Neuronal stem cell (in vitro differentiated cells): ENCODE results near the gene TNIK.

Experiments used
- DNase-seq: peaks from one replicate; pipeline ENCODE4 v3.0.0-alpha.2; 2013; ENCODE audit warnings: low spot score
- H2AFZ ChIP-seq: one replicate; pipeline ENCODE4 v1.6.1; 2013; ENCODE audit warnings: mild to moderate bottlenecking, low read length, inconsistent platforms
- H2AK5ac ChIP-seq: 2 replicates; pipeline ENCODE4 v1.6.1; 2013; ENCODE audit warnings: low read depth, mild to moderate bottlenecking, inconsistent platforms, low read length, moderate library complexity, mixed read lengths
- H2BK120ac ChIP-seq: 2 replicates; pipeline ENCODE4 v1.6.1; 2013; ENCODE audit warnings: low read depth, mild to moderate bottlenecking, inconsistent platforms, low read length, moderate library complexity, mixed read lengths
- H2BK12ac ChIP-seq: one replicate; pipeline ENCODE4 v1.6.1; 2013; ENCODE audit warnings: low read length, inconsistent platforms
- H2BK15ac ChIP-seq: 2 replicates; pipeline ENCODE4 v1.6.1; 2013; ENCODE audit warnings: mild to moderate bottlenecking, low read length, inconsistent platforms, mixed read lengths
- H2BK5ac ChIP-seq: one replicate; pipeline ENCODE4 v1.6.1; 2013; ENCODE audit warnings: inconsistent platforms, mild to moderate bottlenecking, low read length, moderate library complexity
- H3K14ac ChIP-seq: one replicate; pipeline ENCODE4 v1.6.1; 2013; ENCODE audit warnings: low read length, inconsistent platforms
- H3K18ac ChIP-seq: 2 replicates; pipeline ENCODE4 v1.6.1; 2013; ENCODE audit warnings: low read length, inconsistent platforms
- H3K23ac ChIP-seq: 2 replicates; pipeline ENCODE4 v1.6.1; 2013; ENCODE audit warnings: low read depth, mild to moderate bottlenecking, mixed read lengths, low read length, inconsistent platforms; ENCODE audit not compliant: poor library complexity
- H3K27ac ChIP-seq: replicated peaks from 3 replicates; pipeline ENCODE4 v1.5.1; 2013; ENCODE audit warnings: low read length, inconsistent platforms
- H3K27me3 ChIP-seq, 3 experiments: 2 replicates each; pipeline ENCODE4 v1.6.1; 2013; ENCODE audit warnings: low read length in 3 of 3, mild to moderate bottlenecking in 2 of 3, inconsistent platforms in 1 of 3, low read depth in 1 of 3, mixed read lengths in 1 of 3, moderate library complexity in 1 of 3; ENCODE audit not compliant: control insufficient read depth in 3 of 3, insufficient read depth in 3 of 3
- H3K36me3 ChIP-seq, 2 donors: replicated peaks in 1 of 2; 2 replicates each; pipeline ENCODE4 v1.6.1; 2013; ENCODE audit warnings: low read length in 2 of 2; ENCODE audit not compliant: control insufficient read depth in 2 of 2, insufficient read depth in 2 of 2
- H3K4ac ChIP-seq: 2 replicates; pipeline ENCODE4 v1.6.1; 2013; ENCODE audit warnings: inconsistent platforms, mild to moderate bottlenecking, low read length, moderate library complexity
- H3K4me1 ChIP-seq, 2 donors: 1 replicate in 1 of 2; 2 replicates in 1 of 2; pipeline ENCODE4 v1.6.1; 2013; ENCODE audit warnings: low read length in 2 of 2, low read depth in 1 of 2; ENCODE audit not compliant: control insufficient read depth in 2 of 2, insufficient read depth in 1 of 2
- H3K4me2 ChIP-seq: one replicate; pipeline ENCODE4 v1.6.1; 2013; ENCODE audit warnings: mild to moderate bottlenecking, low read length, inconsistent platforms; ENCODE audit not compliant: insufficient read depth, poor library complexity, severe bottlenecking
- H3K4me3 ChIP-seq, 2 donors: 2 replicates each; pipeline ENCODE4 v1.5.1; 2013; ENCODE audit warnings: low read length in 2 of 2, mild to moderate bottlenecking in 2 of 2, inconsistent platforms in 1 of 2, moderate library complexity in 1 of 2
- H3K79me1 ChIP-seq: one replicate; pipeline ENCODE4 v1.6.1; 2013; ENCODE audit warnings: low read depth, mild to moderate bottlenecking, inconsistent platforms, low read length, moderate library complexity
- H3K9ac ChIP-seq: one replicate; pipeline ENCODE4 v1.6.1; 2013; ENCODE audit warnings: mild to moderate bottlenecking, low read depth, low read length, inconsistent platforms; ENCODE audit not compliant: poor library complexity
- H3K9me3 ChIP-seq, 2 donors: replicated peaks in 1 of 2; 2 replicates each; pipeline versions ENCODE3 to v1.6.1; 2013; ENCODE audit warnings: low read length in 2 of 2, mild to moderate bottlenecking in 2 of 2, inconsistent platforms in 1 of 2, low read depth in 1 of 2, mixed read lengths in 1 of 2, moderate library complexity in 1 of 2; ENCODE audit not compliant: control insufficient read depth in 2 of 2, insufficient read depth in 1 of 2
- H4K8ac ChIP-seq: one replicate; pipeline ENCODE4 v1.6.1; 2013; ENCODE audit warnings: low read depth, mild to moderate bottlenecking, inconsistent platforms, low read length, moderate library complexity
- H4K91ac ChIP-seq: one replicate; pipeline ENCODE4 v1.6.1; 2013; ENCODE audit warnings: low read length, low read depth, mild to moderate bottlenecking, inconsistent platforms; ENCODE audit not compliant: poor library complexity
- WGBS, 2 donors: extraction: QIAGEN DNeasy Blood & Tissue Kit; methylation state at CpG; one replicate each; pipeline ENCODE4 v1.1.7; 2013; ENCODE audit warnings: missing lambda C conversion rate in 2 of 2, mixed read lengths in 1 of 2; ENCODE audit not compliant: insufficient read length in 2 of 2, insufficient replicate concordance in 1 of 2; ENCODE audit errors: extremely low coverage in 2 of 2; 5-methylcytosine and 5-hydroxymethylcytosine counted together

TNIK gene

DNA sequence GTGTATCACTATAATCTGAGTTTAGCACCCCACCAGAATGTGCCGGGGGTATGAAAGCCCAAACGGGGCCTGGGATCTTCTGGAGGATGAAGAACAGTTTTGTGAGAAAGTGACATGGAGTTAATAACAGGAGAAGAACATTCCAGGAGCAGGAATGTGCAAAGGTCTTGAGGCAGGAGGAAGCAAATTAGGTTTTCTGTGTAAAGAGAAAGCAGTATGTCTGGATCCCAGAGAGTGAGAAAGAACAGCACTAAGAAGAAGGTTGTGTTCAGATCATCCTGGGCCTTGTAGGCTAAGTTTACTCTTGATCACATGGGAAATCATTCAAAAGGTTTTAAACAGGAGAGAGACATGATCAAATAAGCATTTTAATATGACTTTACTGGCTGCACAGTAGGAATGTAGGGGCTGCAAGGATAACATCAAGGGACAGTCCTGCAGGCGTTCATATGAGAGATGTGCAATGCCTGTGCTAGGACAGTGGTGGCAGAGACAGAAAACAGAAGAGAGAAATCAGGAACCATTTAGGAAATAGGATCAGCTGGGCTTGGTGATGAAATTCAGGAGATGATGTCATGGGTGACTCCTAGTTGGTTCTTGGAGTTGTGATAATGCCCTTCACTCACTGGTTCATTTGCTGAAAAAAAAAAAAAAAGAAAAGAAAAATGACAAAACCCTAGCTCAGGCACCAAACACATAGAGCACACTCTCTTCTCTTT, 113.5 kb downstream of the TNIK start:
- Histone ChIP-seq H3K23ac (no peak overlapping the region), H3K27me3 (no peaks in the 10 kb centered on the region), H4K91ac (no peak overlapping the region), H3K4ac (no peak overlapping the region), H2BK15ac (no peak overlapping the region), H3K9me3 (peaks cover 0 to 15% of the 10 kb centered on the region in 2 donors), H3K79me1 (no peaks in the 10 kb centered on the region), H4K8ac (no peak overlapping the region), H2BK120ac (no peak overlapping the region), H3K18ac (no peak overlapping the region), H2BK5ac (no peak overlapping the region), H3K36me3 (no peaks in the 10 kb centered on the region), H3K27ac (no peak overlapping the region), H3K4me1 (peaks cover 1 to 16% of the 10 kb centered on the region in 2 donors), H2BK12ac (no peak overlapping the region), H3K4me3 (no peak overlapping the region), H2AFZ (no peak overlapping the region), H3K14ac (no peak overlapping the region), H3K9ac (no peak overlapping the region), H3K4me2 (no peak overlapping the region), H2AK5ac (no peak overlapping the region)
- DNase-seq = no peak
- no CpG with 5 or more reads among the region's 3 CpGs for WGBS, 2 donors

DNA sequence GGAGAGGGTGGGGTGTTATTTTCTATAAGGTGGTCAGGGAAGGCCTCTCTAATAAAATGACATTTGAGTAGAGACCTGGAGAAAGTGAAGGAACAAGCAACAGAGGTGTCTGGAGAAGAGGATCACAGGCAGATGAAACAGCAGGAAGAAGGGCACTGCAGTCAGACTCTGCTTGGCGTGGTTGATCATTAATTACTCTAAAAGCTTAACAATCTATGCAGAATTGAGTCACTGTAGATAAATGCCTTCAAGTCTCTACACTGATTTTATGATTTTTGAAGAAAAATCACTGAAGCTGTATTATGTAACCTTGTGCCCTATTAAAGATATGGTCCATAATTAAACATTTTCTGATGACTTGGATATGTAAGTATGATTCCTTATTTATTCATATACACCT, 114.2 kb downstream of the TNIK start:
- Histone ChIP-seq H3K27ac (no peak overlapping the region), H3K4me2 (no peak overlapping the region), H3K14ac (no peak overlapping the region), H2BK120ac (no peak overlapping the region), H3K27me3 (no peaks in the 10 kb centered on the region), H3K18ac (no peak overlapping the region), H2AK5ac (no peak overlapping the region), H4K91ac (no peak overlapping the region), H3K23ac (no peak overlapping the region), H2AFZ (no peak overlapping the region), H2BK15ac (no peak overlapping the region), H3K79me1 (no peaks in the 10 kb centered on the region), H3K4ac (no peak overlapping the region), H2BK5ac (no peak overlapping the region), H3K4me1 (peaks cover 1 to 16% of the 10 kb centered on the region in 2 donors), H2BK12ac (no peak overlapping the region), H3K9ac (no peak overlapping the region), H3K9me3 (peaks cover 0 to 15% of the 10 kb centered on the region in 2 donors), H3K36me3 (no peaks in the 10 kb centered on the region), H3K4me3 (no peak overlapping the region), H4K8ac (no peak overlapping the region)
- WGBS, 2 donors = no CpG with 5 or more reads among the region's 1 CpG
- no peak for DNase-seq

DNA sequence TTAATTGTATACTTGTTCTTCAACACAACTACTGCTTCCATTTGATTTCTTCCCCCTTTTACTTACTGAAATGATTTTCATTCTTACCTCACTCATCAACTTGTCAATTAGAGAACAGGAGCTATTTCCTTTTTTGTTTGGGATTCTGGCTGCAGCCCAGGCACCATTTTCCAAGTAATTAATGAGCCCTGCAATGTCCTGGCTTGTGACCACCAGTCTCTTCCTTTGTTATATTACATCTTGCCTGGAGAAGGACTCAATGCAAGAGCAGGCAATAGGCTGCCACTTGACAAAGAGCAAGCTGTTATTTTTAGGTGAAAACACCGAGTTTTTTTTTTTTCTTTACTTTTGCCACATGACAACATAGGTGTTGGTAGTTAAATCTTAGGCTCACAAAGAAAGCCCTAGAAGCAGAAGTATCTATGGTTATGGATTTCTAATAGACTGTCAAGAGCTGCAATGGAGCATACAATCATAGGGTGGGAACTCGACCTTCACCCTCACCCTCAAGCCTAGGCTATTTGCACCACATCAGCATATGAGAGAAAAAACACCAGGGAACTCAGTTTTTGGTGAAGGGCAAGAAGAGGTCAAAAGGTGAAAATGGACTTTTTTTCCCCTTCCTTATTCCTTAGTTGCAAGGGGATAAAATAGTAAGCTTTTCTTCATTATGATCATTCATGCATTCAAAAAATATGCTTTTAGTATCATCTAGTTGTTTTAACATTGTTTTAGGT, 114.9 kb downstream of the TNIK start:
- H3K4me1 ChIP-seq = peaks cover 1 to 16% of the 10 kb centered on the region in 2 donors
- H3K9me3 ChIP-seq = peaks cover 0 to 15% of the 10 kb centered on the region in 2 donors
- H3K27ac ChIP-seq = no peak overlapping the region
- no peak overlapping the region for H2AFZ ChIP-seq
- no peaks in the 10 kb centered on the region for H3K27me3 ChIP-seq
- no peak overlapping the region for H3K4me2 ChIP-seq
- no peak overlapping the region for H4K8ac ChIP-seq
- no peak overlapping the region for H3K4ac ChIP-seq
- no peak overlapping the region for H4K91ac ChIP-seq
- H3K4me3 ChIP-seq = no peak overlapping the region
- no peak overlapping the region for H2AK5ac ChIP-seq
- H2BK12ac ChIP-seq = no peak overlapping the region
- H2BK5ac ChIP-seq = no peak overlapping the region
- no peak overlapping the region for H3K23ac ChIP-seq
- H3K18ac ChIP-seq = no peak overlapping the region
- no peaks in the 10 kb centered on the region for H3K79me1 ChIP-seq
- no peak for DNase-seq
- no peaks in the 10 kb centered on the region for H3K36me3 ChIP-seq
- H3K14ac ChIP-seq = no peak overlapping the region
- no peak overlapping the region for H2BK15ac ChIP-seq
- no CpG with 5 or more reads among the region's 2 CpGs for WGBS, 2 donors
- H3K9ac ChIP-seq = no peak overlapping the region
- H2BK120ac ChIP-seq = no peak overlapping the region

DNA sequence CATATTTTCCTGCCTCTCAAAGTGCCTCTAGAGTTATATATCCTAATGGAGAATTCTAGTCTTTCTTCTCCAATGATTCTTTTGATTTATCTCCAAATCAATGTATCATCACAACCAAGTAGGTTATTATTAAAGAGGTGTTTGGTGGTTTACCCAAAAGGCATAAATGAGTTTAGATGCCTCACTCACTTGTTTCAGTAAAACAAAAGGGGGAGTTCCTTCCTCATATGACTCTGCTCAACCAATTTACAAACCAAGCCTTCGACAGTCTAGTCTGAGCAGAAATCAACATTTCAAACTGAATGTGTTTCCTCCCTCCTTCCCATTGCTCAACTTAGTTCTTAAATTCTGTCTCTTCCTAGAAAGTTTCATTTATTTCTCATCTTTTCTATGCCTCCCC, 116.5 kb downstream of the TNIK start:
- Histone ChIP-seq H3K23ac (no peak overlapping the region), H3K14ac (no peak overlapping the region), H3K18ac (no peak overlapping the region), H3K27ac (no peak overlapping the region), H2BK5ac (no peak overlapping the region), H3K4me1 (peaks cover 1 to 10% of the 10 kb centered on the region in 2 donors), H2BK15ac (no peak overlapping the region), H3K36me3 (no peaks in the 10 kb centered on the region), H4K8ac (no peak overlapping the region), H2AFZ (no peak overlapping the region), H2AK5ac (no peak overlapping the region), H3K27me3 (no peaks in the 10 kb centered on the region), H3K9ac (no peak overlapping the region), H3K79me1 (no peaks in the 10 kb centered on the region), H4K91ac (no peak overlapping the region), H2BK12ac (no peak overlapping the region), H2BK120ac (no peak overlapping the region), H3K4me3 (no peak overlapping the region), H3K4me2 (no peak overlapping the region), H3K9me3 (peaks cover 0 to 15% of the 10 kb centered on the region in 2 donors), H3K4ac (no peak overlapping the region)
- no CpG with 5 or more reads among the region's 1 CpG for WGBS, 2 donors
- no peak for DNase-seq
